ENCODE measurements around the gene BCAP29.

- TF ChIP-seq POLR2A (IDR thresholded peaks at IDR 0.05) (no peak), CTCF (IDR thresholded peaks at IDR 0.05 in 8 of 11, conservative IDR thresholded peaks at IDR 0.05 in 3 of 11) (no peak), POLR2AphosphoS5 (IDR thresholded peaks at IDR 0.05) (no peak)
These were observed 72.6 kb downstream of the BCAP29 start for GRCh38 chr7:107652642-107653041.

All from spleen (tissue), 7 donors.